ENCODE results near the gene DENR.

The DENR gene

GRCh38 chr12:122820138-122820537, 67.5 kb downstream of the DENR start:
- H3K36me3 Mint-ChIP-seq (ENCODE audit: low read depth), result no peaks in the 10 kb centered on the region
- H3K4me1 Mint-ChIP-seq (ENCODE audit: low read depth), result no peaks in the 10 kb centered on the region
- H3K9me3 Mint-ChIP-seq, result no peaks in the 10 kb centered on the region
- DNase-seq (ENCODE audit: low spot score), result no peak
- H3K4me3 Mint-ChIP-seq, result no peak overlapping the region
- H3K27ac Mint-ChIP-seq, result no peak overlapping the region
- H3K27me3 Mint-ChIP-seq (ENCODE audit: low read depth), result no peaks in the 10 kb centered on the region

All from T-helper 2 cell treated with Interferon-gamma antibody and Interleukin-4, amounts not matched to agents 5 μg/mL and 100 μg/mL, for 36 hours (primary cell).